Mesenchymal stem cell (in vitro differentiated cells and primary cell): ENCODE data around the gene IDH2. TPM values are rescaled to one million over a fixed set of nuclear protein-coding genes. Genes with fewer than 3 reads are reported as not detected.
"Not testable (repeated sequence)": the region's sequence is repeated elsewhere in the genome, so short reads cannot be mapped to it uniquely, and the experiment has no call there.

Source experiments
- DNase-seq: peaks from one replicate; pipeline ENCODE4 v3.0.0-alpha.2; 2013
- H2AFZ ChIP-seq: one replicate; pipeline ENCODE4 v1.6.1; 2013; ENCODE audit warnings: low read depth, mild to moderate bottlenecking, control low read depth, inconsistent platforms, low read length, moderate library complexity
- H2AK5ac ChIP-seq: 2 replicates; pipeline ENCODE4 v1.6.1; 2013; ENCODE audit warnings: low read length, moderate library complexity, mild to moderate bottlenecking, inconsistent platforms; ENCODE audit not compliant: severe bottlenecking
- H2BK120ac ChIP-seq: one replicate; pipeline ENCODE4 v1.6.1; 2013; ENCODE audit warnings: low read depth, mild to moderate bottlenecking, inconsistent platforms, low read length, moderate library complexity
- H2BK12ac ChIP-seq, 2 experiments: one replicate each; pipeline ENCODE4 v1.6.1; 2013; ENCODE audit warnings: inconsistent platforms in 2 of 2, low read length in 2 of 2, mild to moderate bottlenecking in 2 of 2, moderate library complexity in 2 of 2, control low read depth in 1 of 2
- H2BK15ac ChIP-seq: one replicate; pipeline ENCODE4 v1.6.1; 2013; ENCODE audit warnings: mild to moderate bottlenecking, low read depth, inconsistent platforms; ENCODE audit not compliant: poor library complexity, severe bottlenecking
- H2BK5ac ChIP-seq: 2 replicates; pipeline ENCODE4 v1.6.1; 2013; ENCODE audit warnings: low read depth, mild to moderate bottlenecking, low read length, control low read depth, inconsistent platforms; ENCODE audit not compliant: poor library complexity, severe bottlenecking
- H3K14ac ChIP-seq, 2 experiments: one replicate each; pipeline ENCODE4 v1.6.1; 2013; ENCODE audit warnings: inconsistent platforms in 2 of 2, low read length in 2 of 2, control low read depth in 1 of 2, mild to moderate bottlenecking in 1 of 2, moderate library complexity in 1 of 2
- H3K18ac ChIP-seq, 2 experiments: one replicate each; pipeline ENCODE4 v1.6.1; 2013; ENCODE audit warnings: inconsistent platforms in 2 of 2, low read length in 2 of 2, control low read depth in 1 of 2, low read depth in 1 of 2, mild to moderate bottlenecking in 1 of 2
- H3K23ac ChIP-seq, 2 experiments: one replicate each; pipeline ENCODE4 v1.6.1; 2013; ENCODE audit warnings: inconsistent platforms in 2 of 2, low read length in 2 of 2, mild to moderate bottlenecking in 2 of 2, moderate library complexity in 2 of 2, control low read depth in 1 of 2
- H3K27ac ChIP-seq: 2 replicates; pipeline ENCODE4 v1.5.1; 2013; ENCODE audit warnings: mild to moderate bottlenecking, moderate library complexity, low read length, control low read depth, inconsistent platforms; ENCODE audit not compliant: poor library complexity, severe bottlenecking
- H3K27me3 ChIP-seq, 2 experiments: 2 replicates each; pipeline versions ENCODE4 v1.6.1 to v1.7.0; 2013; ENCODE audit warnings: low read length in 2 of 2, mild to moderate bottlenecking in 2 of 2, moderate library complexity in 2 of 2, control low read depth in 1 of 2, inconsistent platforms in 1 of 2; ENCODE audit not compliant: control insufficient read depth in 1 of 2, insufficient read depth in 1 of 2
- H3K36me3 ChIP-seq, 2 experiments: 2 replicates each; pipeline versions ENCODE4 v1.6.1 to v1.7.0; 2013; ENCODE audit warnings: low read length in 2 of 2, control low read depth in 1 of 2, inconsistent platforms in 1 of 2, low read depth in 1 of 2, mild to moderate bottlenecking in 1 of 2; ENCODE audit not compliant: insufficient read depth in 2 of 2, control insufficient read depth in 1 of 2
- H3K4ac ChIP-seq, 2 experiments: one replicate each; pipeline ENCODE4 v1.6.1; 2013; ENCODE audit warnings: inconsistent platforms in 2 of 2, low read length in 2 of 2, mild to moderate bottlenecking in 2 of 2, moderate library complexity in 2 of 2, control low read depth in 1 of 2, low read depth in 1 of 2
- H3K4me1 ChIP-seq: 2 replicates; pipeline ENCODE4 v1.6.1; 2013; ENCODE audit warnings: low read depth, low read length, control low read depth; ENCODE audit not compliant: control insufficient read depth, insufficient read depth
- H3K4me2 ChIP-seq: 2 replicates; pipeline ENCODE4 v1.6.1; 2013; ENCODE audit warnings: low read length, mild to moderate bottlenecking, inconsistent platforms; ENCODE audit not compliant: poor library complexity, severe bottlenecking
- H3K4me3 ChIP-seq, 2 experiments: 2 replicates each; pipeline versions ENCODE4 v1.5.1 to v1.7.0; 2013; ENCODE audit warnings: low read length in 2 of 2, mild to moderate bottlenecking in 2 of 2, control low read depth in 1 of 2, low read depth in 1 of 2; ENCODE audit not compliant: insufficient read depth in 1 of 2
- H3K79me1 ChIP-seq: replicated peaks from 2 replicates; pipeline ENCODE4 v1.6.1; 2013; ENCODE audit warnings: mild to moderate bottlenecking, control low read depth, low read length, inconsistent platforms; ENCODE audit not compliant: poor library complexity, severe bottlenecking
- H3K9ac ChIP-seq: 2 replicates; pipeline ENCODE4 v1.7.0; 2013; ENCODE audit warnings: mild to moderate bottlenecking, low read length, moderate library complexity
- H3K9me3 ChIP-seq: 2 replicates; pipeline ENCODE4 v1.7.0; 2013; ENCODE audit warnings: mild to moderate bottlenecking, low read length; ENCODE audit not compliant: control insufficient read depth
- H4K8ac ChIP-seq: one replicate; pipeline ENCODE4 v1.6.1; 2013; ENCODE audit warnings: inconsistent platforms, mild to moderate bottlenecking, low read length, moderate library complexity
- H4K91ac ChIP-seq: one replicate; pipeline ENCODE4 v1.6.1; 2013; ENCODE audit warnings: mild to moderate bottlenecking, low read length, inconsistent platforms
- WGBS: methylation state at CpG from one replicate; pipeline ENCODE4 v1.1.7; 2013; ENCODE audit warnings: mixed read lengths; 5-methylcytosine and 5-hydroxymethylcytosine counted together
- polyA plus RNA-seq, 2 experiments: library from polyadenylated mRNA; stranded (reverse); fragments of 200-250 nt; gene quantifications; one replicate each; pipeline ENCODE4 v1.2.3, GENCODE V29; 2013

The IDH2 gene
- polyA plus RNA-seq (2013, experiment 1 of 2), result 33.5 TPM
- polyA plus RNA-seq (2013, experiment 2 of 2), result 33.2 TPM

DNA sequence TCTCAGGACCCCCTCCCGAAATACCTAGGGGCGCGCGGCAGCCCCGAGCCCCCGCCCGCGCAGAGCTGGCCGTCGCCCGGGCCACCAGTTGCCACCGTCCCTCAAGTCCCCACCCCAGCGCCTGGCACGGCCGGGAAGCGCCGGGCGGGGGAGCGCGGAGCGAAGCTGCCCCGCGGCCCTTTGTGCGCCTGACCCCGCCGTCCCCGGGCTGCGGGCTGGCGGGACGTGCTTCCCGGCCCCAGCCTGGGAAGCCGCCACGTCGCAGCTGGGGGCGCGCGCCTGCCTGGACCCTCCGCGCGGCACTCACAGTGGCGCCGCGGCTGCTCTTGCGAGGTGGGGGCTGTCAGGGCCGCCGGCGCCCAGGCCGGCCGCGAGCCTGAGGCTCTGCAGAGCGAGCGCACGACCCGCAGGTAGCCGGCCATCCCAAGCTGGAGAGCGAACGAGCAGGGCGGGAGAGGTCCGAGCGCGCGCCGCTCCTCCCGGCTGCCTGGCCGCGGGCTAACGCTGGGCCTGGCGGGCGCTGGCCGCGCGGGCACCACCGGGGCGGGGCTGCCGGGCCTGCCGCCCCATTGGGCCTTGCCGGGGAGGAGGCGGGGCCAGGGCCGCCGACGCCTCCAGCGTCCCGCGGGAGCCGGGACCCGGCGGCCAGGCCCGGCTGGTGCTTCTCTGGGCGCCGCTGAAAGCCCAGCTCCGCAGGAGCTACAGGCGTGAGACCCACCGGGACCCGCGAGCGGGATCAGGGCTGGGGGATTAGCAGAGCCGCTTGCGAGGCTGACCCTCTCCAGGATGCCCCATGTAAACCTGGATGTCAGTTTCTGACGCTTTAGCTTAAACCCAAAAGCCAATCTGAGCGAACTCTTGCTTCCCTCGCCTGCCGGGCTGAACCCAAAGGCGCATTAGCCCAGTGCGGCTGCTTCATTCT lies at the start of gene IDH2:
IDH2 (minus strand) TSS at position 500 of the 922 bp plus-strand sequence; CDS start at position 422, 78 bp downstream.
- peaks cover 0 to 14% of the 10 kb centered on the region in 2 experiments for H3K27me3 ChIP-seq
- peaks cover 43% of the 10 kb centered on the region for H3K4me1 ChIP-seq
- H2BK5ac ChIP-seq, result peak within 1 kb of the TSS; percentile 84
- under 1% methylated on average over 64 of the region's 104 CpGs for WGBS
- peak within 1 kb of the TSS; percentile 84 to 90 for H3K4ac ChIP-seq
- H4K8ac ChIP-seq, result peak within 1 kb of the TSS; percentile 94
- H2AFZ ChIP-seq, result peak within 1 kb of the TSS; percentile 96
- peak within 1 kb of the TSS; percentile 55 to 98 for H3K18ac ChIP-seq
- H3K4me3 ChIP-seq, result peak within 1 kb of the TSS; percentile 82 to 94
- H2BK12ac ChIP-seq, result peak within 1 kb of the TSS; percentile 49 to 70
- peak within 1 kb of the TSS; percentile 4 for H2AK5ac ChIP-seq
- peak within 1 kb of the TSS; percentile 85 for H3K27ac ChIP-seq
- H3K23ac ChIP-seq, result peak within 1 kb of the TSS; percentile 56 to 87
- H3K14ac ChIP-seq, result peak within 1 kb of the TSS; percentile 89 to 97
- H3K79me1 ChIP-seq, result peaks cover 5% of the 10 kb centered on the region
- H4K91ac ChIP-seq, result peak within 1 kb of the TSS; percentile 93
- H3K9me3 ChIP-seq, result no peaks in the 10 kb centered on the region
- no peaks in the 10 kb centered on the region for H3K36me3 ChIP-seq
- peak within 1 kb of the TSS; percentile 98 for H3K4me2 ChIP-seq
- peak within 1 kb of the TSS; percentile 99 for H2BK15ac ChIP-seq
- peak; percentile 86 for DNase-seq
- H2BK120ac ChIP-seq, result peak within 1 kb of the TSS; percentile 50
- peak within 1 kb of the TSS; percentile 85 for H3K9ac ChIP-seq

- not testable (repeated sequence) for H3K4me2 ChIP-seq, H3K9me3 ChIP-seq, H2BK15ac ChIP-seq, H2BK12ac ChIP-seq, H2BK5ac ChIP-seq, H3K23ac ChIP-seq, H2AK5ac ChIP-seq, H4K91ac ChIP-seq, H4K8ac ChIP-seq, H2AFZ ChIP-seq, H3K27ac ChIP-seq, DNase-seq, H3K79me1 ChIP-seq, H3K36me3 ChIP-seq, H3K18ac ChIP-seq, H3K9ac ChIP-seq, H3K4ac ChIP-seq, H3K4me3 ChIP-seq, H2BK120ac ChIP-seq, H3K14ac ChIP-seq, H3K27me3 ChIP-seq, H3K4me1 ChIP-seq
- 95% methylated on average over 10 of the region's 10 CpGs for WGBS
Measured at GRCh38 chr15:90150551-90150950, 48.3 kb upstream of the IDH2 start.

GRCh38 chr15:90149609-90150340 lies 47.5 kb upstream of the IDH2 start:
- Histone ChIP-seq H4K91ac (no peak overlapping the region), H3K36me3 (no peaks in the 10 kb centered on the region), H4K8ac (peak overlapping the region; percentile 23), H3K27ac (no peak overlapping the region), H3K4me1 (no peaks in the 10 kb centered on the region), H3K18ac (peak overlapping the region in 1 of 2 experiments; percentile 48), H2BK12ac (peak overlapping the region; percentile 22 to 49), H3K79me1 (no peaks in the 10 kb centered on the region), H3K4ac (peak overlapping the region in 1 of 2 experiments; percentile 51), H3K9ac (no peak overlapping the region), H2AK5ac (no peak overlapping the region), H3K9me3 (no peaks in the 10 kb centered on the region), H3K23ac (no peak overlapping the region), H2BK120ac (no peak overlapping the region), H2BK15ac (peak overlapping the region; percentile 19), H3K4me3 (no peak overlapping the region), H3K27me3 (no peaks in the 10 kb centered on the region), H2AFZ (no peak overlapping the region), H3K4me2 (no peak overlapping the region), H3K14ac (no peak overlapping the region), H2BK5ac (no peak overlapping the region)
- no peak for DNase-seq
- 87% methylated on average over 14 of the region's 14 CpGs for WGBS
